GM12878 (cell line): ENCODE measurements around the gene NEO1. TPM values are rescaled to one million over a fixed set of nuclear protein-coding genes. Genes with fewer than 3 reads are reported as not detected.

Experiments
- ATAC-seq: fragments of 200-7000 bp; cut with Tn5 transposase; 3 replicates; pipeline ENCODE4 v1.9.1; 2020; ENCODE audit warnings: mild to moderate bottlenecking, moderate library complexity
- BruUV-seq: library from RNA; stranded (reverse); fragments of 400-500 nt; replicated peaks from 2 replicates; lab custom pipeline; 2021; lab: Mats Ljungman, UMichigan
- CTCF ChIA-PET: fragments of 300-600 bp; sonication (Branson Sonifier 250); formaldehyde crosslinking; extraction: SDS; loops from one replicate; lab custom pipeline; 2021; ENCODE audit warnings: inconsistent platforms; lab: Yijun Ruan, JAX
- POLR2A ChIA-PET: fragments of 350-600 bp; formaldehyde crosslinking; extraction: SDS; loops from one replicate; lab custom pipeline; 2021; ENCODE audit warnings: inconsistent platforms; lab: Charles Lee
- RAD21 ChIA-PET: fragments of 300-600 bp; sonication (Branson Sonifier 250); formaldehyde crosslinking; loops from one replicate; lab custom pipeline; 2023; ENCODE audit warnings: antibody characterized with exemption; ENCODE audit not compliant: unreplicated experiment; lab: Charles Lee
- SMC1A ChIA-PET: fragments of 300-600 bp; sonication (Branson Sonifier 250); formaldehyde crosslinking; loops from one replicate; lab custom pipeline; 2023; ENCODE audit not compliant: unreplicated experiment, uncharacterized antibody; lab: Charles Lee
- DNase-seq: peaks from one replicate; pipeline ENCODE4 v3.0.0-alpha.2; 2011; ENCODE audit warnings: low read depth, low spot score
- FAIRE-seq: peaks from 3 replicates; lab custom pipeline; 2011; peaks lifted over from hg19 to GRCh38; lab: Jason Lieb, UNC
- H2AFZ ChIP-seq: 2 replicates; pipeline ENCODE4 v1.6.0; 2011; ENCODE audit warnings: low read depth, low read length, control low read depth; ENCODE audit not compliant: control insufficient read depth
- H3K27ac ChIP-seq: 2 replicates; pipeline ENCODE4 v1.5.1; 2011; ENCODE audit warnings: control low read depth; ENCODE audit not compliant: control insufficient read depth, insufficient read depth
- H3K27me3 ChIP-seq, 2 experiments: replicated peaks in 1 of 2; 2 replicates each; pipeline versions ENCODE4 v1.6.0 to v1.6.1; 2011; ENCODE audit warnings: low read length in 1 of 2; ENCODE audit not compliant: control insufficient read depth in 2 of 2, insufficient read depth in 2 of 2
- H3K36me3 ChIP-seq, 2 experiments: 2 replicates each; pipeline ENCODE4 v1.5.1; 2011; ENCODE audit warnings: low read length in 1 of 2; ENCODE audit not compliant: control insufficient read depth in 2 of 2, insufficient read depth in 2 of 2
- H3K4me1 ChIP-seq: 2 replicates; pipeline ENCODE4 v1.6.1; 2011; ENCODE audit warnings: mild to moderate bottlenecking, low read length, moderate library complexity, mixed read lengths; ENCODE audit not compliant: control insufficient read depth, insufficient read depth
- H3K4me2 ChIP-seq: 2 replicates; pipeline ENCODE4 v1.6.0; 2011; ENCODE audit warnings: control low read depth; ENCODE audit not compliant: control insufficient read depth, insufficient read depth
- H3K4me3 ChIP-seq: fragments of 200-600 bp; sonication (generic); 2 replicates; pipeline ENCODE4 v1.5.1; 2016
- H3K79me2 ChIP-seq: 2 replicates; pipeline ENCODE4 v1.6.0; 2011; ENCODE audit warnings: low read length; ENCODE audit not compliant: control insufficient read depth, insufficient read depth
- H3K9ac ChIP-seq: 2 replicates; pipeline ENCODE4 v1.8.0; 2011; ENCODE audit warnings: low read length, control low read depth, mixed read lengths; ENCODE audit not compliant: control insufficient read depth, insufficient read depth
- H3K9me3 ChIP-seq: replicated peaks from 3 replicates; pipeline ENCODE4 v1.5.1; 2011; ENCODE audit warnings: mild to moderate bottlenecking, low read length; ENCODE audit not compliant: control insufficient read depth, insufficient read depth
- H4K20me1 ChIP-seq: 2 replicates; pipeline ENCODE4 v1.6.0; 2011; ENCODE audit not compliant: control insufficient read depth, insufficient read depth
- ASH2L ChIP-seq: fragments of 300-600, 200-600 bp; sonication (generic); IDR thresholded peaks from 2 replicates; pipeline ENCODE4 v1.6.1; 2017; ENCODE audit warnings: low read depth, mild to moderate bottlenecking, borderline replicate concordance
- MEF2A ChIP-seq: IDR thresholded peaks from 2 replicates; pipeline ENCODE4 v1.6.1; 2011; ENCODE audit warnings: low read depth, mild to moderate bottlenecking, low read length, moderate library complexity; ENCODE audit not compliant: insufficient read depth
- NFYB ChIP-seq: IDR thresholded peaks from 2 replicates; pipeline ENCODE4 v1.6.1; 2011; ENCODE audit warnings: low read depth, mild to moderate bottlenecking, low read length, improper control_type of control experiment, moderate library complexity; ENCODE audit not compliant: insufficient read depth
- NKRF ChIP-seq: fragments of 450-650 bp; conservative IDR thresholded peaks from 2 replicates; pipeline ENCODE4 v1.6.1; 2017; ENCODE audit warnings: mild to moderate bottlenecking, moderate library complexity
- PML ChIP-seq: IDR thresholded peaks from 2 replicates; pipeline ENCODE4 v1.6.1; 2012; ENCODE audit warnings: low read length, inconsistent platforms
- RUNX3 ChIP-seq: IDR thresholded peaks from 2 replicates; pipeline ENCODE4 v1.6.1; 2012; ENCODE audit warnings: low read length, inconsistent platforms
- STAT3 ChIP-seq: IDR thresholded peaks from 2 replicates; pipeline ENCODE4 v1.6.1; 2011; ENCODE audit warnings: low read depth, low read length, improper control_type of control experiment
- ZBED1 ChIP-seq: IDR thresholded peaks from 2 replicates; pipeline ENCODE4 v1.6.1; 2016; ENCODE audit warnings: borderline replicate concordance
- ZBTB40 ChIP-seq: fragments of 450-650 bp; IDR thresholded peaks from 2 replicates; pipeline ENCODE4 v1.6.1; 2016; ENCODE audit warnings: mild to moderate bottlenecking, moderate library complexity, borderline replicate concordance
- ZSCAN29 ChIP-seq: fragments of 450-650 bp; IDR thresholded peaks from 2 replicates; pipeline ENCODE4 v1.6.1; 2017; ENCODE audit warnings: mild to moderate bottlenecking, moderate library complexity
- WGBS: methylation state at CpG from one replicate; pipeline ENCODE4 v1.1.6; 2016; ENCODE audit warnings: low lambda C conversion rate; ENCODE audit not compliant: insufficient replicate concordance, insufficient coverage; ENCODE audit errors: missing lambda C conversion rate; 5-methylcytosine and 5-hydroxymethylcytosine counted together
- in situ Hi-C: fragments of 300-500 bp; cut with MboI; formaldehyde crosslinking; loops from 9 replicates; pipeline ENCODE4 v1.14.3; 2018; ENCODE audit warnings: mixed read lengths
- intact Hi-C: fragments of 100-400 bp; cut with micrococcal nuclease; formaldehyde crosslinking; loops from one replicate; pipeline ENCODE4 v1.14.2; 2022; ENCODE audit not compliant: unreplicated experiment
- polyA plus RNA-seq, 11 experiments: library from polyadenylated mRNA; depleted of rRNA in 4 of 11; unstranded in 6 of 11; stranded (reverse) in 5 of 11; fragments of >200 nt; fragmentation: Nextera tagmentation in 4 of 11; fragmentation: Illumina TruSeq in 1 of 11; extraction: Ambion mirVana in 4 of 11; extraction: Trizol in 1 of 11; gene quantifications; 1 replicate in 1 of 11; 2 replicates in 10 of 11; pipeline versions ENCODE4 v1.2.1 to v1.2.3, GENCODE V29; 2011 to 2016; ENCODE audit warnings: inconsistent platforms in 2 of 11, missing spikeins in 2 of 11, low read depth in 1 of 11
- total RNA-seq, 4 experiments: library from RNA; depleted of rRNA in 3 of 4; stranded (reverse); fragments of >200 nt in 3 of 4; fragmentation: Illumina TruSeq in 1 of 4; extraction: Trizol in 1 of 4; gene quantifications; 2 replicates each; pipeline versions ENCODE4 v1.2.1 to v1.2.3, GENCODE V29; 2013 to 2021

Gene NEO1
- total and polyA plus RNA-seq, 10 of the 15 experiments (the other 5 are each of a cell fraction or from before 2014, with no cell fraction given), result 0.03 to 2.0 (median 0.32) TPM

GRCh38 chr15:73022161-73022560, 30.1 kb upstream of the NEO1 start (continued):
- no peak for TF ChIP-seq ZBTB40
- no peak for TF ChIP-seq ZSCAN29

GRCh38 chr15:73023071-73023470, 29.2 kb upstream of the NEO1 start:
- H3K9me3 ChIP-seq, result no peaks in the 10 kb centered on the region
- no peak overlapping the region for H3K4me2 ChIP-seq
- no peaks in the 10 kb centered on the region for H4K20me1 ChIP-seq
- intact Hi-C loops (no loop called here), in situ Hi-C loops (no loop called here)
- no peaks in the 10 kb centered on the region for H3K79me2 ChIP-seq
- ATAC-seq (no peak), FAIRE-seq (no peak), DNase-seq (no peak)
- H3K27me3 ChIP-seq, result peaks cover 0 to 6% of the 10 kb centered on the region in 2 experiments; a peak in 3 of 4 replicates
- H3K36me3 ChIP-seq, result no peaks in the 10 kb centered on the region
- no peak overlapping the region for H3K4me3 ChIP-seq
- no peaks in the 10 kb centered on the region for H3K4me1 ChIP-seq
- CTCF ChIA-PET, result no interaction called here
- RAD21 ChIA-PET, result no interaction called here
- no TSS peak for BruUV-seq
- H2AFZ ChIP-seq, result no peak overlapping the region
- H3K9ac ChIP-seq, result no peak overlapping the region
- POLR2A ChIA-PET, result no interaction called here
- no peak for TF ChIP-seq NFYB
- TF ChIP-seq ASH2L, result no peak
- no peak for TF ChIP-seq ZBED1
- TF ChIP-seq RUNX3, result no peak
- TF ChIP-seq STAT3, result no peak
- TF ChIP-seq NKRF, result no peak
- no peak for TF ChIP-seq PML
- no peak for TF ChIP-seq MEF2A
- H3K27ac ChIP-seq, result no peak overlapping the region
- SMC1A ChIA-PET, result no interaction called here
- 24% methylated on average over 3 of the region's 3 CpGs for WGBS
